SK-N-MC (cell line): ENCODE data around the gene AMOTL2.

Source experiments
- DNase-seq: peaks from one replicate; pipeline ENCODE4 v3.0.0-alpha.2; 2011; ENCODE audit warnings: low read depth, low spot score
- H3K27ac ChIP-seq: fragments of 200-600 bp; sonication (generic); 2 replicates; pipeline ENCODE4 v1.5.1; 2016; ENCODE audit warnings: mixed run types
- H3K36me3 ChIP-seq: fragments of 200-600 bp; sonication (generic); 2 replicates; pipeline ENCODE4 v1.6.1; 2017; ENCODE audit warnings: antibody characterized with exemption, low read length, mixed read lengths; ENCODE audit not compliant: insufficient read depth
- H3K4me3 ChIP-seq: fragments of 200-600 bp; sonication (generic); 2 replicates; pipeline ENCODE4 v1.5.1; 2016
- H3K9ac ChIP-seq: fragments of 200-600 bp; sonication (generic); 2 replicates; pipeline ENCODE4 v1.8.0; 2017; ENCODE audit warnings: mixed run types, mixed read lengths; ENCODE audit not compliant: insufficient read length
- H3K9me3 ChIP-seq: fragments of 200-600 bp; sonication (generic); 2 replicates; pipeline ENCODE4 v1.6.1; 2017; ENCODE audit warnings: low read depth, mild to moderate bottlenecking, antibody characterized with exemption, low read length, moderate library complexity, mixed read lengths
- EZH2 ChIP-seq: fragments of 200-600 bp; sonication (generic); IDR thresholded peaks from one replicate; pipeline ENCODE4 v1.6.1; 2017; ENCODE audit warnings: antibody characterized with exemption
- FOXP2 ChIP-seq: optimal IDR thresholded peaks from 2 replicates; pipeline ENCODE3; 2011; ENCODE audit warnings: mild to moderate bottlenecking, moderate library complexity; ENCODE audit not compliant: insufficient read depth; ENCODE audit errors: extremely low read length, control extremely low read depth
- POLR2AphosphoS5 ChIP-seq: IDR thresholded peaks from 2 replicates; pipeline ENCODE4 v1.6.1; 2012; ENCODE audit warnings: mild to moderate bottlenecking, low read depth, low read length, borderline replicate concordance

AMOTL2 gene

GRCh38 chr3:134308350-134308891, 65.8 kb downstream of the AMOTL2 start:
- no peaks in the 10 kb centered on the region for H3K9me3 ChIP-seq
- H3K27ac ChIP-seq, result peak overlapping the region; percentile 68; the same call in 1 of the 2 replicates
- peak; percentile 77 for DNase-seq
- H3K36me3 ChIP-seq, result no peaks in the 10 kb centered on the region
- peak overlapping the region; percentile 51 for H3K9ac ChIP-seq
- H3K4me3 ChIP-seq, result peak overlapping the region; percentile 25
- TF ChIP-seq POLR2AphosphoS5, result no peak
- peak; percentile 67 for TF ChIP-seq FOXP2

- Histone ChIP-seq H3K27ac (no peak overlapping the region), H3K9ac (no peak overlapping the region), H3K4me3 (no peak overlapping the region), H3K9me3 (no peaks in the 10 kb centered on the region), H3K36me3 (no peaks in the 10 kb centered on the region)
- DNase-seq, result no peak
- no peak for TF ChIP-seq POLR2AphosphoS5
- no peak for TF ChIP-seq FOXP2
- no peak for TF ChIP-seq EZH2
Observed at GRCh38 chr3:134307425-134307824, 66.8 kb downstream of the AMOTL2 start.

DNA sequence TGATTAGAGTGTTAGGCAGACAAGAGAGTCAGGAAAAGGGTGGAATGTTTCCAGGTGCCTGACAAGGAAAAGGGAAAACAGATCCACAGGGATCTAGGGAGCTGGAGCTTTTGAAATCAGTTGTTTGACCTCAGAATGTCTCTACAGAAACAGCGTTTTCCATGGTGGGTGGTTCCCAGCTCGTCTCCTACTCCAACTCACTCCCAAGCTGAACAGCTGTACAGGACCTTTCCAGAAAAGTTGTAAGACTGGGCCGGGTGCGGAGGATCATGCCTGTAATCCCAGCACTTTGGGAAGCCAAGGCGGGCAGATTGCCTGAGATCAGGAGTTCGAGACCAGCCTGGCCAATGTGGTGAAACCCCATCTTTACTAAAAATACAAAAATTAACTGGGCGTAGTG, 67.9 kb downstream of the AMOTL2 start:
- no peak for TF ChIP-seq EZH2
- H3K27ac ChIP-seq, result no peak overlapping the region

More for the DNA sequence above, 67.9 kb downstream of the AMOTL2 start:
- H3K4me3 ChIP-seq, result no peak overlapping the region
- no peak overlapping the region for H3K9ac ChIP-seq
- no peaks in the 10 kb centered on the region for H3K9me3 ChIP-seq
- H3K36me3 ChIP-seq, result no peaks in the 10 kb centered on the region
- DNase-seq, result no peak
